Measurements from ENCODE around the gene PKM. TPM values are rescaled to one million over a fixed set of nuclear protein-coding genes. Genes with fewer than 3 reads are reported as not detected.
"Not testable (repeated sequence)": the region's sequence is repeated elsewhere in the genome, so short reads cannot be mapped to it uniquely, and the experiment has no call there.

The PKM gene
- polyA plus RNA-seq, 10 donors = 616 to 912 (median 778) TPM

DNA sequence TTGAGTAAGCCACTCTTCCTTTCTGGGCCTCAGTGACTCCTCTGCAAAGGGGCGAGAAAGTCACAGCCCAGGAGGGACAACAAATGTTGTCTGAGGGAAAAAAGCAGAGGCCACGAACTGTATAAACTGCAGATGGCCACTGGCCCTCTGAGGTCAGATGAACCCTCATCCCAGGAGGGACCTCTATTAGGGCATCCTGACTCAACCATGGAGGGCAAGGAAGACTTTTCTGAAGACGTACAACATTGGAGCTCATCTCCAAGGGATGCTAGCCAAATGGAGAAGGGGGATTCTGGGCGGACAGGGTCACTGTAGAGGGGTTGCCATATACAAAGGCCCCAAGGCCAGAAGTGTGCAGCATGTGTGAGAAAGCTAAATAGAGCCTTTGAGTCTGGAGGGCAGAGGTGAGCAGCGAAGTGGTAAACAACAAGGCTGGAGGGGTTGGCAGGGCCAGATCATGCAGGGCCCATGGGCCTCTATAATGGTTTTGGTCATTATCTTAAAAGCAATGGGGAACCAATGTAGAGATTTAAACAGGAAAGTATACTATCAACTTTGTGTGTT is 50.1 kb downstream of the PKM start:
- DNase-seq = no peak

GRCh38 chr15:72179950-72180581 is 50.9 kb downstream of the PKM start:
- DNase-seq = peak in 1 of 3 donors; percentile 57

- DNase-seq = no peak
Measured at GRCh38 chr15:72178976-72179585, 51.9 kb downstream of the PKM start.

DNA sequence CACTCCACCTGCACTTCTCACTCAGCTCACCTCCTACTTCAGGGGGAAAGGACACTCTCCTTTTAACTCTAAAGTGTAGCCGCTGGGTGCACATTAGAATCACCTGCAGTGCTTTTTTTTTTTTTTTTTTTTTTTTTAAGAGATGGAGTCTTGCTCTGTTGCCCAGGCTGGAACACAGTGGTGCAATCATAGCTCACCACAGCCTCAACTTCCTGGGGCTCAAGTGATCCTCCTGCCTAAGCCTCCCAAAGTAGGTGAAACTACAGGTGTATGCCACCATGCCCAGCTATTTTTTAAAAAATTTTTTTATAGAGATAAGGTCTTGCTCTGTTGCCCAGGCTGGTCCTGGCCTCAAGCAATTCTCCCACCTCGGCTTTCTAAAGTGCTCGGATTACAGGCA is 54.2 kb downstream of the PKM start:
- DNase-seq = no peak

- DNase-seq = no peak
Measured at GRCh38 chr15:72176159-72176558, 54.8 kb downstream of the PKM start.

- no peak for DNase-seq
Measured at GRCh38 chr15:72175186-72176044, 55.6 kb downstream of the PKM start.

- DNase-seq = no peak
Measured at GRCh38 chr15:72174551-72175165, 56.3 kb downstream of the PKM start.

DNA sequence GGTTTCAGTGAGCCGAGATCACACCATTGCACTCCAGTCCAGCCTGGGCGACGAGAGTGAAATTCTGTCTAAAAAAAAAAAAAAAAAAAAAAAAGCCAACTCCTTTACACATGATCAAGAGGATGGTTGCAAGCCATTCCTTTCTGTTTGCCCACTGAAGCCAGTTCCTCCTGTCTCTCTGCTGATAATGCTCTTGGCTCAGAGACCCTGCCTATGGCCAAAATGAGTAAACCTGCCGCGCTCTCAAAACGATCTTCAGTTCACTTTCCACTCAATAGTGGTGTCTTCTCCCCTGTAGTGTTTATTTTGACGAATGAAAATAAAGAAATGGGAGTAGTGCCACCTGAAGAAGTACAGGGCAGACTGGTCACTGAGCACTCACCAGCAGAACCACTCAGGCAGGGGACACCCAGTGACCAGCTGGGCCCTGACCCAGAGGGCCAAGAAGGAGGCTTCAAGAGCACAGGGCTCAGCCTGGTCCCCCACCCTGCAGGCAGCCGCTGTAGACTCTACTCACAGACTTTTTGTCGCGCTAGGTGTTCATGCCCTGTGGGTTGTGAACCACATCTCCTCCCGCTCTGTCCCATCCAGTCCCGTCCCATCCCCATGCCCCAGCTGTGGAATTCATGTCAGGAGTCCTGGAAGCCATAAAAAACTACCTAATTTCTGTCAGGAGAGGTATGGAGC is 57.0 kb downstream of the PKM start:
- DNase-seq = no peak

DNA sequence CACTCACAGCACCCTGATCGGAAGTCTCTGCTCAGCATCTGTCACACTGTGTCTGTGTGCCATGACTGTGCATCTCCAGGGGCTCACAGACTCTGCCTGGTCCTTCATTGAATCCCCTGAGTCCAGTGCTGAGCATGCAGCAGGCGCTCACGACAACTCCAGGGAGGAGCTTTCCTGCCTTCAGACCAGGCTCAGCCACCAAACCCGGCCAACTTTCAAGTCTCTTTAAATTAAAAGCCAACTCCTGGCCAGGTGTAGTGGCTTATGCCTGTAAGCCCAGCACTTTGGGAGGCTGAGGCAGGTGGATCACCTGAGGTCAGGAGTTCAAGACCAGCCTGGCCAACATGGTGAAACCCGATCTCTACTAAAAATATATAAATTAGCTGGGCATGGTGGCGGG is 57.6 kb downstream of the PKM start:
- DNase-seq = no peak

- DNase-seq = no peak
Measured at GRCh38 chr15:72172796-72173195, 58.2 kb downstream of the PKM start.

- not testable (repeated sequence) for DNase-seq
Measured at GRCh38 chr15:72171978-72172377, 59.0 kb downstream of the PKM start.

DNA sequence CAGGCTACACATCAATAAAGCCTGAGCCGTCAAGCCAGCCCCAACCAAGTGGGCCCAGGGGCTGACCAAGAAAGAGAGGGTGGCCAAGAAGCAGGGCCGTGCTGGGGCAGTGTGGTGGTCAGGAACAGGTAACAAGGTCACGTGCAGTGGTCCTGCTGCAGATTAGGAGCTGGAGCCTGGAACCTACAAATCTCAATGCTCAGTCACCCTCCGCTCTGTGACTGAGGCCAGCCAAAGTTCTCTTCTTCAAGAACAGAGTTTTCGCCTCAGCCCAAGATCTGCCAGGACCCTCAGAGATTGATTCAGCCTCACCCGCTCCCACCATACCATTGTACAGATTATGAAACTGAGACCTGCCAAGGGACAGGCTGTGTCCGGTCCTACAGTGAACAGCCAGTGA is 60.3 kb downstream of the PKM start:
- no peak for DNase-seq

DNA sequence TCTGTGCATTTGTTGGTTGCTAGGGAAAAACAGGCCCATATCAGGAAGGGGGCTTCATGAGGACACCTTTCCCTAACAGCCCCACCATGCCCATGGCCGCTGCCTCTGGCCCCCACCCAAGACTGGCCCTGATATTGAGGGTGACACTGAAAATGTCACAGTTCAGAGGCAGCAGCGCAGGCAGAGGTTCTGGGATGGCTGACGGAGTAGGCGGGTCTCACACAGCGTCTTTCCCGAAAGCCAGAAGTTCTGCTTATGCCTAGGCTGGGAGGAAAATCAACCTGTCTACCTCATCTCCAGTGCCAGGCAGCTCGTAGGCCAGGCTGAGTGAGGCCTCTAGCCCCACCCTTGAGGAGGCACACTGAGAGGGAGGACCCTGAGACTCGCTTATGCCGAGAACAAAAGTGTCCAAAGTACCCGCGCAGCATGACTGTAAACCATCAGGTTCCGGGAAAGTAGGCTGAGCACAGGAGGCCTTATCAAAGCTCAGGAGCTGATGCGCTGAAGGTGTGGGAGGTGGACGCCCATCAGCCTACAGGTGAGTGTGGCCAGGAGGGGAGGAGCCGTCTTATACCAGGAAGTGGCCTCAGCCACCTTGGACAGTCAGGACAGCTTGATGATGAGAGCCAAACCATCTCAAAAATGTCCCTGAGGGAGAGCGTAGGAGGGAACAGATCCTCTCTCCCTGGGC is 60.9 kb downstream of the PKM start:
- no peak for DNase-seq

DNA sequence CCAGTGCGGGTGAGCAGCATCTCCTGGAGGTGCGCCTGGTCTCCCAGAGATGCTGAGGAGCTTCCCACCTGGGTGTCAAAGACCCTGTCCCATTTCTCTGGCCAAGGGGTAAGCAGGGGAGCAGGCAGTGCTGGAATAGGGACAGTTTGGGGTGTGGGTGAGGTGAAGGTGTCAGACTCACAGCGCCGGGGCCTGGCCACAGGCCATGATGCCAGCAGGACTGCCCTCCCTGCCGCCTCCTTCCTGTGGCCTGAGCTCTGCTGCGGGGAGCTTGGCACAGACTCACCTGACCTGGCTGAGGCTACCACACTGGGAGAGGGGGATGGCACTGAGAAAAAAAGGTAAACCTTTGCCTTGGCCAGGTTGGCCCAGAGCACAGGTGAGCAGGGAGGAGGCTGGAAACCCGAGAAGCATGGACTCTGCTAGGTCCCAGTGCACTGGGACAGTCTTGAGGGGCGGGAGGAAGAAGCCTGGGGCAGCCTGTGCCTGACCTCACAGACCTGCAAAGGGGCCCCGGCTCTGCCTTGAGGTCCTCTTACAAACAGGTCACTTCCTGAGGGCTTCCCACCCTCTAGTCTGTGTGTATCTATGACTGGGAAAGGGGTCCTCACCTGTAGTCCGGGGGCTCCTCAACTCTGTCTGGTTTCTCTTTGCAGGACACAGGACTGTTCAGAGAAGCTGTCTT is 61.6 kb downstream of the PKM start:
- no peak for DNase-seq

- DNase-seq = no peak
Measured at GRCh38 chr15:72168808-72169190, 62.2 kb downstream of the PKM start.

DNA sequence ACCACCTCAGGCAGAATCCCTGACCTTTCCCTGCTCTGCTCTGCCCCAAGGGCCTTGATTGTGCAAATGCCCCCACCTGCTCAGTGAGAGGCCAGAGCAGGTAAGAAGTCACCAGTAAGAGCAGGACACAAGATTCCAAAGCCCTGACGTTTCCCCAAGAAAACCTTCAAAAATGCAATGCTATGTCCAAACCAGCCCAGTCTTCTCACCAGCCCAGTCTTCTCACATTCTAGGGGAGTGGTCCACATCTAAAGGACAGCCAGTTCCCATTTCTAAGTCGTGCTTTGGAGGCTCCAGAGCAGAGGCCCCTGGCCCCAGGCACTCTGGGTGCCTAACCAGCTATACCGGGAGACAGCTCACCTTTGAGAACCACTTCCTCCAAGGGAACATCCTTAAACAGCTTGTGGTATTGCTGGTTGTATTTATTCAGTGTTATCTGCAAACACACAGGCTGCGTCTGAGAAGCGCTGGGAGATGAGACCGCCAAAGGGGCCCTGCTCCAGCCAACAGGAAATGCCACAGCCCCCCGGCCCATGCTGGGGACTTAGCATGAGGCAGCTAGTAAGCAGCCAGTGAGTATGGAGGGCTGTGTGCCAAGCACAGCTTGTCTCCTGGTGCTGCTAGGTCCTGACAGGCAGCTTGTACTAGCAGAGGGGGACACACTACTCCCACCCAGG is 62.7 kb downstream of the PKM start:
- DNase-seq = peak in 1 of 3 donors; percentile 50

GRCh38 chr15:72167445-72167844 is 63.5 kb downstream of the PKM start:
- no peak for DNase-seq

- DNase-seq = no peak
Measured at GRCh38 chr15:72166716-72167417, 64.1 kb downstream of the PKM start.

DNA sequence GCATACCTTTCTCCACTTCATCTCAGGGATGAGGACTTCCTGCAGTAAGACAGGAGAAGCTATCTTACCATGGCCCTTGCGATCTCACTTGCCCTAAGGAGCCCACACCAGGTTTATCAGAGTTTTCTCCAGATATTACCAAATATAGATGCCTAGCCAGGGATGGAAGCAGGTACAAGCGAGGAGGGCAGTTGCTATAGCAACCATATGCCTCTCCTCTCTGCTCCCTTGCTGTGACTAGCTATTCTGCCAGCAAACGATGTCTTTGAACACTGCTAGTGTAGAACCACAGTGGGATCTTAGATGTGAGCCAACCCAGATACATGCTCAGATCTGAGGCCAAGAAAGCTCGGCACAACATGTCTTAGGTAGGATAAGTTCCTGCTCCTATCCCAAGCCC is 67.3 kb downstream of the PKM start:
- DNase-seq = no peak

All from muscle of back (tissue), 11 donors.